ENCODE data around the gene IFT25.
"Not testable (repeated sequence)": the region's sequence is repeated elsewhere in the genome, so short reads cannot be mapped to it uniquely, and the experiment has no call there.

Gene IFT25

GRCh38 chr1:53883600-53883999 lies 61.9 kb downstream of the IFT25 start:
- not testable (repeated sequence) for DNase-seq

GRCh38 chr1:53881853-53882252 lies 63.6 kb downstream of the IFT25 start:
- not testable (repeated sequence) for DNase-seq

- DNase-seq: no peak
Measured at GRCh38 chr1:53878492-53879105, 66.9 kb downstream of the IFT25 start.

DNA sequence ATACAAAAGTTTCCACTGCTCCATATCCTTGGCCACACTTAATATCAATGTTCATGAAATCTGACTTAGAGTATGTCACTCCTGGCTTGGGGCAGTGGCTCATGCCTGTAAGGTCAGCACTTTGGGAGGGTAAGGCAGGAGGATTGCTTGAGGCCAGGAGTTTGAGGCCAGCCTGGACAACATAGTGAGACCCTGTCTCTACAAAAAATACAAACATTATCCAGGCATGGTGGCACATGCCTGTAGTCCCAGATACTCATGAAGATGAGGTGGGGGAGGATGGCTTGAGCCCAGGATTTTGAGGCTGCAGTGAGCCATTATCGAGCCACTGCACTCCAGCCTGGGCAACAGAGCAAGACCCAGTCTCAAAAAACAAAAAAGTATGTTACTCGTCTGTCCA lies 70.3 kb downstream of the IFT25 start:
- DNase-seq: not testable (repeated sequence)

DNA sequence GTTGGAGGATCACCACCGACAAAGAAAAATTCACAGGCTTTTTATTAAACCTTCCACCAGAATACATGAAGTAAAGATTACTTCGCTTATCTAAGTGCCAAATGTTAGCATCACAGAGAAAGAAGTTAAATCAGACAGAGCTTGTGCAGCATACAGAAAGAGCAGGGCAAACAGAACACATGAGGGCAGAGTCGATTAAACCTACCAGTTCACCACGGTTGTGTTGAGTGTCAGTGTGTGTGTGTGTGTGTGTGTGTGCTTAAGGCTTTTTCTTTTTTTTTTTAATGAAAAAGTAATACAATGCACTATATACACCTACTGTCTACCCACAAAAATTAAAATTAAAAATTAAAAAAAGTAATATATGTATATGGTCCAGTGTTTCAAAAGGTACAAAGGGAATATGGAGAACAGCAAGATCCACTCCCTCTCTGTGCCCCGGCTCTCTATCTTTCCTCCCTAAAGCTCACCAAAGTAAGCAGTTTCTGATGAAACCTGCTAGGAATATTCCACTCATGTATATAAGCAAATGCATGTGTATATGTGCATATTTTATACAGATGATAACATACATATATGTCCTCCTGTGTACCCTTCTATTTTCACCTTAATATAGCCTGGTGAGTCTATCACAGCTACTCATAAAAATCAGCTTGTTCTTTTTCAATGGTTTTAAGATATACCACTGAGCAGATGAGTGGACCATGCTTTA lies 73.6 kb downstream of the IFT25 start:
- no peak for DNase-seq

Data from stimulated activated CD4-positive, alpha-beta T cell treated with anti-CD3 and anti-CD28 coated beads, Interleukin-4, amount 100 ng/mL, for 1 hour (primary cell).